Middle frontal gyrus (tissue), 1 donor: ENCODE data around the gene TCF4.

Experiments
- DNase-seq: peaks from one replicate; pipeline ENCODE4 v3.0.0-alpha.2; 2015; ENCODE audit warnings: low spot score; ENCODE audit errors: extremely low spot score

Gene TCF4

GRCh38 chr18:55324166-55324565 lies 263.8 kb downstream of the TCF4 start:
- no peak for DNase-seq

- DNase-seq: no peak
Observed at GRCh38 chr18:55323051-55323994, 264.7 kb downstream of the TCF4 start.

- peak; percentile 78 for DNase-seq
Observed at GRCh38 chr18:55322178-55322735, 265.7 kb downstream of the TCF4 start.

GRCh38 chr18:55321265-55322177 lies 266.5 kb downstream of the TCF4 start:
- peak; percentile 87 for DNase-seq

GRCh38 chr18:55320424-55321264 lies 267.3 kb downstream of the TCF4 start:
- DNase-seq: no peak

- DNase-seq: no peak
Observed at GRCh38 chr18:55319459-55320193, 268.4 kb downstream of the TCF4 start.

DNA sequence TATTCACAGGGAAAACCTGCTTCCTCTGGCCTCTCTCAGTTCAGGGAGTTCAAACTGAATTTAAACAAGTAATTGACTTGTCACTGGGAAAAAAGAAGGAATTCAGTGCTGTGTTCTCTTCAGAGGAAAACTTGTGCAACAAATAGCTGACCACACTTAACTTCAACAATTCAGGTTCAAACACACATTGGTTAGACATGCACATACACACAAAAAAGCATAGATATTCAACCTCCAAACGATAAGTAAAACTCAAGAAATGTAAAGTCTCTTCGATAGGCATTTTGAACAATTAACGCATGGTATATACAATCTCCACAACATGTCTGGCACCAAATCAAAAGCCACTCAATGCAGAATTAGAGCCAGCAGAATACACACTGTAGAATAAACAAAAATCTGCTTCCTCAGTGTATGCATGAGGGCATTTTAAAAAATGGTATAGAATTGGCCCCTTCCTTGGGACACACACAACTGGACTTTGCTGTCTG lies 269.0 kb downstream of the TCF4 start:
- DNase-seq: no peak

- no peak for DNase-seq
Observed at GRCh38 chr18:55317864-55318263, 270.1 kb downstream of the TCF4 start.

GRCh38 chr18:55317324-55317723 lies 270.7 kb downstream of the TCF4 start:
- no peak for DNase-seq

GRCh38 chr18:55316486-55317184 lies 271.4 kb downstream of the TCF4 start:
- no peak for DNase-seq

GRCh38 chr18:55314615-55315237 lies 273.3 kb downstream of the TCF4 start:
- no peak for DNase-seq

- DNase-seq: no peak
Observed at GRCh38 chr18:55314031-55314430, 274.0 kb downstream of the TCF4 start.

GRCh38 chr18:55310863-55311262 lies 277.1 kb downstream of the TCF4 start:
- DNase-seq: no peak

GRCh38 chr18:55310044-55310676 lies 277.8 kb downstream of the TCF4 start:
- DNase-seq: no peak

GRCh38 chr18:55309249-55309648 lies 278.7 kb downstream of the TCF4 start:
- no peak for DNase-seq

GRCh38 chr18:55307505-55307904 lies 280.5 kb downstream of the TCF4 start:
- no peak for DNase-seq

DNA sequence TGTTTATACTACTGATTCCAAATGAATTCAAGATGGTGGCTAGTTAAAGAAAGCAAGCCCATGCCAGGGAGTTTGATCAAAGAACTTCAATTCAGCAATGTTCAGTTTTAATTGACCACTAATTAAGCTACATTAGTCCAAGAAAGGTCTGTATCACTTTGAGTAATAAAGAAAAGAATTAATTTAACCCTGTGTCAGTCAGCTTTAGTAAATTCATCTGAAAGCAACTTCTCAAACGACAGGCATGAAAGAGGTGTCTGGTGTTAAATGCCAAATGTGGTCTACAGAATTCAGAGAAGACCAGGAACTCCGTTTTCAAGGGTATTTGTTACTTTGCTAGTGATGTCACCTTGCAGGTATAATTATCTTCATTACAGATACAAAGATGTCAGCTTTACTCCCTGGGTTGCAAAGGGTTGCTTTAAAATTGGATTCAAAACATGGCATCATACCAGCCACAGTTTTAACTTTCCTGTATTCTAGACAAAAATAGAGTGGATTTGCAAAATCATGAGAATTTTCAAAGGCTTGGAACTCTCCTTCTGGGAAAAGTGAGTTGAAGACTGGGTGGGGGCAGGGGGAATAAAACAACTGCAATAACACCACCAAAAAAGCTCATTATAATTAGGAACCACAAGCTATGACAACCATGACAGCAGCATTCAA lies 281.5 kb downstream of the TCF4 start:
- DNase-seq: no peak
